ENCODE results near the gene OR5K2. TPM values are rescaled to one million over a fixed set of nuclear protein-coding genes. Genes with fewer than 3 reads are reported as not detected.

OR5K2 gene
- total RNA-seq, 1 experiment from 2014 or later = not detected

GRCh38 chr3:98521897-98522543 is 24.5 kb downstream of the OR5K2 start:
- Mint-ChIP-seq H3K27me3 (ENCODE audit: low read depth) (no peaks in the 10 kb centered on the region), H3K4me1 (peaks cover 41% of the 10 kb centered on the region), H3K4me3 (peak overlapping the region; percentile 90), H3K9me3 (no peaks in the 10 kb centered on the region), H3K27ac (peak overlapping the region; percentile 93), H3K36me3 (peaks cover 28% of the 10 kb centered on the region)
- ChIA-PET CTCF (interaction anchor here (0.8 to 1.2 kb wide), 3 partner anchors 10 to 178 kb away, joined by 3 to 5 read pairs (median 4); partner anchors contain the start of gene GPR15), POLR2A (interaction anchor here (0.6 to 1.2 kb wide), 3 partner anchors 195 to 380 kb away, joined by 3 to 11 read pairs (median 8); partner anchors contain the start of gene DCBLD2)
- ATAC-seq (peak; percentile 13), DNase-seq (ENCODE audit: low spot score) (peak; percentile 19)
- TF ChIP-seq JAZF1 (CRISPR knock-in tag; IDR thresholded peaks at IDR 0.05) = no peak
- TF ChIP-seq ZNF232 (CRISPR knock-in tag; IDR thresholded peaks at IDR 0.05) = no peak
- no peak for TF ChIP-seq ZNF671 (CRISPR knock-in tag; IDR thresholded peaks at IDR 0.05)
- TF ChIP-seq TP53 (CRISPR knock-in tag; IDR thresholded peaks at IDR 0.05) = no peak
- no peak for TF ChIP-seq ZNF416 (CRISPR knock-in tag; IDR thresholded peaks at IDR 0.05)
- no peak for TF ChIP-seq E2F4 (CRISPR knock-in tag; IDR thresholded peaks at IDR 0.05; ENCODE audit: borderline replicate concordance, low read depth)
- TF ChIP-seq ZBTB43 (CRISPR knock-in tag; IDR thresholded peaks at IDR 0.05) = no peak
- TF ChIP-seq FOXP4 (CRISPR knock-in tag; IDR thresholded peaks at IDR 0.05) = no peak

GRCh38 chr3:98522544-98523281 is 25.2 kb downstream of the OR5K2 start, which contains the start of gene CLDND1:
TSS of gene CLDND1 (minus strand) at chr3:98522902. CDS start at chr3:98521424, 1,478 bp downstream.
- ATAC-seq = peak; percentile 98
- ChIA-PET CTCF (interaction anchor here (0.7 to 1.2 kb wide), 7 partner anchors 10 to 263 kb away, joined by 3 to 5 read pairs (median 3); partner anchors contain the start of genes CPOX and GPR15), POLR2A (interaction anchor here (0.6 to 1.2 kb wide), 6 partner anchors 43 to 1301 kb away, joined by 3 to 11 read pairs (median 3); partner anchors contain the start of gene DCBLD2)
- DNase-seq (ENCODE audit: low spot score) = peak; percentile 97
- Mint-ChIP-seq H3K4me3 (peak within 1 kb of the TSS; percentile 90), H3K27me3 (ENCODE audit: low read depth) (no peaks in the 10 kb centered on the region), H3K9me3 (no peaks in the 10 kb centered on the region), H3K27ac (peak within 1 kb of the TSS; percentile 98), H3K36me3 (peaks cover 26% of the 10 kb centered on the region), H3K4me1 (peaks cover 36% of the 10 kb centered on the region)
- TF ChIP-seq JUN (CRISPR knock-in tag; IDR thresholded peaks at IDR 0.05) (no peak), ZNF512 (CRISPR knock-in tag; IDR thresholded peaks at IDR 0.05; ENCODE audit: borderline replicate concordance) (no peak), TEAD4 (CRISPR knock-in tag; IDR thresholded peaks at IDR 0.05) (no peak), E2F5 (CRISPR knock-in tag; IDR thresholded peaks at IDR 0.05) (peak; percentile 65; the same call in 1 of the 2 replicates), AR (CRISPR knock-in tag; IDR thresholded peaks at IDR 0.05) (no peak), SMAD4 (CRISPR knock-in tag; IDR thresholded peaks at IDR 0.05) (no peak), ATF6 (CRISPR knock-in tag; IDR thresholded peaks at IDR 0.05) (no peak), IRF1 (CRISPR knock-in tag; IDR thresholded peaks at IDR 0.05) (no peak), FOXJ3 (CRISPR knock-in tag; IDR thresholded peaks at IDR 0.05; ENCODE audit: borderline replicate concordance) (no peak), CBFB (CRISPR knock-in tag; IDR thresholded peaks at IDR 0.05; ENCODE audit: low read depth) (no peak), NFYB (CRISPR knock-in tag; conservative IDR thresholded peaks at IDR 0.05; ENCODE audit: low read depth) (no peak), ZNF317 (CRISPR knock-in tag; IDR thresholded peaks at IDR 0.05; ENCODE audit: borderline replicate concordance, low read depth) (no peak)

All from WTC11 (cell line).